HG02610 (cell line): ENCODE measurements around the gene ZNF536.
"Not testable (repeated sequence)": the region's sequence is repeated elsewhere in the genome, so short reads cannot be mapped to it uniquely, and the experiment has no call there.

ENCODE experiments used
- ATAC-seq: cut with Tn5 transposase; IDR thresholded peaks from one replicate; pipeline ENCODE4 v1.9.1; 2021; ENCODE audit warnings: mild to moderate bottlenecking, moderate library complexity; ENCODE audit not compliant: unreplicated experiment

Gene ZNF536

DNA sequence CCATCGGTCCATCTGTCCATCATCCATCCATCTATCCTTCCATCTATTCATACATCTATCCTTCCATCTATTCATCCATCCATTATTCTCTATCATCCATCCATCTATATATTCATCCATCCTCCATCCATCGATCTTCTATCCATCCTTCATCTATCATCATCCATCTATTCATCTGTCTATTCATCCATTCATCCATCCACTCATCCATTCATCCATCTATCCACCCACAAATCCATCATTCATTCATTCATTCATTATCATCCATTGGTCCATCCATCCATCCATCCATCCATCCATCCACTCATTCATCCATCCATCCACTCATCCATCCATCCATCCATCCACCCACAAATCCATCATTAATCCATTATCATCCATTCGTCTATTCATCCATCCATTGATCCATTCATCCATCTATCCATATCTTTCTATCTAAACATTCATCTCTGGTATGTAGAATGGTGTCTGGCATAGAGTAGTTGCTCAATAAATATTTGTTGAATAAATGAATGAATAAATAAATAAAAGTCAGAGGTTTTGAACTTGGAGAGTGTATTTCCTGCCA, 36.6 kb downstream of the ZNF536 start:
- ATAC-seq = no peak

GRCh38 chr19:30411714-30412113, 39.5 kb downstream of the ZNF536 start:
- ATAC-seq = no peak

DNA sequence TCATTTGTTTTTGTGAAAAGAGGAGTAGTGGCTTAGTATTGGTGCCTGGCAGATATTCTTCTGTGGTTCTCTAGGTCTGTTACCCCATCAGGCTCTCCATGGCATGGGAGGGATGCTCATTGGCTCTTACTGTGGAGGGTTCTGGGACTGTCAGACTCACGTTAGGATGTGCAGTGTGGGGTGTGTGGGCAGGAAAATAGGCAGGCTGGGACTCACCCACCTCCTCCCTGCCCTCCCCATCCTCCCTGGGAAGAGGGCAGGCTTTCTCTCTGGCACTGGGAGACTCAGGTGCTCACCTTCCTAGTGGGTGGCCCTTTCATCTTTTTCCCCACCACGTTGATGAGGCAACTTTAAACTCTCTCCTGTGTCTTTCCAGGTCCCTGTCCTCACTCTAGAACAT, 44.2 kb downstream of the ZNF536 start:
- ATAC-seq = no peak

- not testable (repeated sequence) for ATAC-seq
These were observed 45.0 kb downstream of the ZNF536 start for GRCh38 chr19:30417166-30417565.

DNA sequence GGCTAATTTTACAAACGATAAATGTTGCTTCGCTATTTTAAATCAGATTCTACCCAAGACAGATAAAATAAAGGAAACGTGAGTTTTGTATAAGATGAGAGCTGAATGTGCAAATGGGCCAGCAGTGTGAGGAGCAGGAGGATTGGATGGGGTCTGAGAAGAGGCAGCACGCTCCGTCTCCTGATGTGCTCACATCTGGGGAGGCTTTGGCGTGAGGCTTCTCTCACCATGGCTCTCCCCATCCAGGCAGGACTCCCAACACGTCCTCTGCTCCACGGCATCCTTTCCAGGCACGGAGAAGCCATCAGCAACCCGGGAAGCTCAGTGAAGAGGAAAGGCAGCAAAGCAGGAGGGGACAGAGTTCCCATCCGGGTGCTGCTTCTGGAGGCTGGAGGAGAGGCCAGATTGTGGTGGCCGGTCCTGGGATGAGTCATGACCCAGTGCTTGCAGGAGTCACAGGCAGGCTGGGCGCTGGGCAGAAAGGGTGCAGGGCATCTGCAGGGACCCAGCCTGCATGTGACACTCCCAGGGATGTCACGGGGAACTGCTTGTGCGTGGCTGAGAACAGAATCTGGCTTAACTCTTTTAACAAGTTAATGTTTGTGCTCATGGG, 47.5 kb downstream of the ZNF536 start:
- no peak for ATAC-seq

DNA sequence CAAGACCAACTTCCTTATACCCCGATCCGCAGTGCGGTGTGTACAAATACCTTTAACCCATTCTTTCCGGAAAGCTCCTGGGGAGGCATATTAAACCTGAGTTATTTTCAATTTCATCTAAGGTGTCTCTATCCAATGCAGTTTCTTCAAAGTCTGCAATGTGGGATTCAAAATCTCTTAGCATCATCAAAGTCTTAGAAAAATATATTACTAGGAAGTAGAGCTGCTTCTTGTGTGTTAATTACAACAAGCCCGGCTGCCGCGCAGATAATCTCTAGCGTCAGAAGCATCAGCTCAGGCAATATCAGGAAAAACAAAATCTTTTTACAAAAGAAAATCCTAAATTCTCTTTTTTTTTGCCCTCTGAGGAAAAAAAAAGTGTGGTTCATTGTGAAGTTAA, 48.1 kb downstream of the ZNF536 start:
- no peak for ATAC-seq

GRCh38 chr19:30420881-30421280, 48.7 kb downstream of the ZNF536 start:
- no peak for ATAC-seq

GRCh38 chr19:30421571-30421970, 49.4 kb downstream of the ZNF536 start:
- ATAC-seq = no peak

DNA sequence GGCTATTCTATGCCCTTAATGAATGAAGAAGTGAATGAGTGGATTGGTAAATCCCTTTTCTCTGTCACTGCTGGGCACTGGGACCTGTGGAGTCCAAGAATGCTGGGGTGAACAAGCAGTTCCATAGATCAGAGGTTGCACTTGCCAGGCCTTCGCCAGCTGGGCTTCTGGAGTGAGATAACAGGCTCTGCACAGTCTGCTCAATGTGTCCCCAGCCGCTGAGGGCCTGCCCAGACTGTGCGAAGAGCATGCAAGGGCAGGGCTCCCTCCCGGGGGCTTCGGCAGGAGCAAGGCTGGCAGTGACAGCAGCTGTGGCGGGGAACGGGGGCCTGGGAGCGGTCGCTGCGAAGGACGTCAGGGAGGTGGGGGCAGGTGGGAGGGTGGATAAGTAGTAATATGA, 51.3 kb downstream of the ZNF536 start:
- no peak for ATAC-seq

GRCh38 chr19:30425885-30426838, 54.0 kb downstream of the ZNF536 start:
- no peak for ATAC-seq

GRCh38 chr19:30426864-30427263, 54.7 kb downstream of the ZNF536 start:
- no peak for ATAC-seq

DNA sequence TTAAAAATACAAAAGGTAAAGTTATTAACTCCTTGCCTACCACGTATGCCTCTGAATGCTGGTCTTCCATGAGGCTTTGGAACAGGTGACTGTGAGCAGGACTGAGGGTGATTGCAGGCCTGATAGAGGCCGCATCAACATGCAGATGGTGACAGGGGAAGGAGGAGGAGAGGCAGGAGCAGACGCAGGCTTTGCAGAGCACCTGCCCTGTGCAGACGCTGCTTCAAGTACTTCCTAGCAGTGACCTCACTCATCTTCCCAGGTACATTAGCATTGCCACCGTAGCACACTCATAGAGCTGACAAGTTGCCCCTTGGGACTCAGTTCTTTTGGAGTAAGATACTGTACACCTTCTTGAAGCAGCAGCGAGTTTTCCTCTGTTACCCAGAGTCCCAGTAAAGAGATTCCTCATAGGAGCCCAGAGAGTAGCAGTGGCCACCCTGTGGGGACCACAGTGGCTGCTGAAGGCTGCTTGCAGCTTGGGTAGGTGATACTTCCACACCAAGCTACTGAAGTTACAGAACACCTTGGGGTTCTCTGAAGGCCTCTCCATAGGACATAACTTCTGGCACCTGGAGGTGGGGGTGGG, 56.0 kb downstream of the ZNF536 start:
- no peak for ATAC-seq

DNA sequence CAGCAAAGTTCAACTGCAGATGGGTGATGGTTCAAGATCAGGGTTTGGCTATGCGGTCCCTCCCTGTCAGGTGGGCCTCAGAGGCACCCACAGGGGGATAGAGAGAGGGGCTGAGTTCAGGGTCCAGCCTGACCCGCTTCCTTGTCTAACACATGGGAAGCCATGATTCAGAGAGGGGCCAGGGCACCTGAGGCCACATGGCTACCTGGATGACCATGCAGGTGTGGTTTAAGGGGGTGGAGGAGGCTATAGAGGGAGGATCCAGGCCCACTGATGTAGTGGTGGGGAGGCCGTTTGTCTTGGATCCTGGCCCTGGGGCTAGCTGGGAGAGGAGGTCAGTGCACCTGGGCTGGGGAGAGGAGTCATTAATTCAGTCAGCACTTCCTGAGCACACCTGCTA, 56.7 kb downstream of the ZNF536 start:
- ATAC-seq = no peak

DNA sequence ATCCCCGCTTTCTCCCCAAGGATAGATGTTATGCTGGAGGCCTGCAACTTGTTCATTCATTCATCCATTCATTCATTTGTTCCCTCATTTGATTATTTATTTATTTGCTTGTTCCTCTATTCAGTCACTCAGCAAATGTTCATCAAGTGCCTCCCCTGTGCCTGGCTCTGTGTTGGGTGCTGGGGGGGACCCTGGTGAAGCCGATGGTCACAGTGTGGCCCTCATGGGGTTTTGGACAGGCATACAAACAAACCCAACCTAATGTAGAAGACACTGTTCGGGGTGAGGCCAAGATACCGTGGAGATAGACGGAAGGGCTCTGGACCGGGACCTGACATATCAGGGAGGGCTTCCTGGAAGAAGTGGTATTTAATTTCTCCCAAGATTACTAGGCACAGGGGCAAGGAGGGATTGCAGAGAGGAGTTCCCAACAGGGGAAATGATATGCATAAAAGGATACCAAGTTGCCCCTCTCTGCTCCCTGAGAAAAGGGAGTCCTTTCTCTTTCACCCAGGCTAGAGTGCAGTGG, 58.1 kb downstream of the ZNF536 start:
- no peak for ATAC-seq

DNA sequence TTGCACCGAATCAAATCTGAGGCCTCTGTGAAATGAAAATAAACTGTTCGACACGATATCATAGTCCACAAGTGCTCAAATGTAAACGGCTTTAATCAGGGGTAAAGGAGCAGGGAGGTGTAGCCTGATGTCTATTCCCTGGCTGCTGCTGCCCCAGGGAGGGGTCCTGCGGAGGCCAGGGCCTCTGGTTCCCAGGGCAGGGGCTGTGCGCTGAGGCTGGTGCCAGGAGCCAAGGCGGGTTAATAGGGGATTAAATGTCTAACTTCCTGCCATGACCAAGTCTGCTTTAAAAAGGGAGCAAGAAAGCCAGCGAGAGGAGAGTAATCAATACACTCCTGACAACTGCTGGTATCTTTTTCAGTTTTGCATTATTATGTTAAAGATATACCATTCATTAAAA, 59.4 kb downstream of the ZNF536 start:
- no peak for ATAC-seq

DNA sequence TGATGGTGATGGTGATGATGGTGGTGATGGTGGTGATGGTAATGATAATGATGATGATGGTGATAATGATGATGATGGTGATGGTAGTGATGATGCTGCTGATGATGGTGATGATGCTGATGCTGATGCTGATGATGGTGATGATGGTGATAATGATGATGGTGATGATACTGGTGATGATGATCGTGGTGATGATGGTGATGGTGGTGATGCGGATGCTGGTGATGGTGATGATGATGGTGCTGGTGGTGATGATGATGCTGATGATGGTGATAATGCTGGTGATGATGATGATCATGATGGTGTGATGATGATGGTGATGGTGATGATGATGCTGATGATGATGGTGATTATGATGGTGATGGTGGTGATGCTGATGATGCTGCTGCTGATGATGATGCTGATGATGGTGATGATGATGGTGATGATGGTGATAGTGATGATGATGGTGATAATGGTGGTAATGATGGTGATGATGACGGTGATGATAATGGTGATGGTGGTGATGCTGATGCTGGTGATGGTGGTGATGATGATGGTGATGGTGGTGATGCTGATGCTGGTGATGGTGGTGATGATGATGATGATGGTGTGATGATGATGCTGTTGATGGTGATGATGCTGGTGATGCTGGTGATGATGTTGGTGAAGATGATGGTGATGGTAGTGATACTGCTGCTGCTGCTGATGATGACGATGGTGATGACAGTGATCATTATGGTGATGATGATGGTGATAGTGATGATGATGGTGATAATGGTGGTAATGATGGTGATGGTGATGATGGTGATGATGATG, 62.8 kb downstream of the ZNF536 start:
- no peak for ATAC-seq

- ATAC-seq = no peak
These were observed 65.7 kb downstream of the ZNF536 start for GRCh38 chr19:30437869-30438268.

GRCh38 chr19:30439310-30439709, 67.1 kb downstream of the ZNF536 start:
- no peak for ATAC-seq

DNA sequence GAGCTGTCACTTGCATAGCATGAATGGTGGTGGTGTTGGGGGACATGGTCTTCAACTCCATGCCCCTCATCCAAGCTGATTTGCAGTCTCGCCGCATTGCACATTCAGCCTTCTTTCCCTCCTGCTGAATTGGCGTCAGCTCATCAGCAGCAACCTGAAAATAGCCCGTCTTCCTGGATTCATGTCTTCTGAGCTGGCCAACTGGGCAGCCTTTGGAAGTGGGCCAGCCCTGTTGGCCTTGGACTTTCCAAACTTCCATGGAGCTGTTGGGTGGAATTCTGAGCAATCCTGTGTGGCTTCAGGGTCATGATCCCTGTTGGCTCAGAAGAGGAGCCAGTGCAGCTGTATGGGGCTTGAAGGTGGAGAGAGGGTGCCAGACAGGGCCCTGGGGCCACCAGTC, 68.8 kb downstream of the ZNF536 start:
- ATAC-seq = no peak

GRCh38 chr19:30442674-30443073, 70.5 kb downstream of the ZNF536 start:
- ATAC-seq = no peak
